ENCODE measurements around the gene CCSAP.

Gene CCSAP

DNA sequence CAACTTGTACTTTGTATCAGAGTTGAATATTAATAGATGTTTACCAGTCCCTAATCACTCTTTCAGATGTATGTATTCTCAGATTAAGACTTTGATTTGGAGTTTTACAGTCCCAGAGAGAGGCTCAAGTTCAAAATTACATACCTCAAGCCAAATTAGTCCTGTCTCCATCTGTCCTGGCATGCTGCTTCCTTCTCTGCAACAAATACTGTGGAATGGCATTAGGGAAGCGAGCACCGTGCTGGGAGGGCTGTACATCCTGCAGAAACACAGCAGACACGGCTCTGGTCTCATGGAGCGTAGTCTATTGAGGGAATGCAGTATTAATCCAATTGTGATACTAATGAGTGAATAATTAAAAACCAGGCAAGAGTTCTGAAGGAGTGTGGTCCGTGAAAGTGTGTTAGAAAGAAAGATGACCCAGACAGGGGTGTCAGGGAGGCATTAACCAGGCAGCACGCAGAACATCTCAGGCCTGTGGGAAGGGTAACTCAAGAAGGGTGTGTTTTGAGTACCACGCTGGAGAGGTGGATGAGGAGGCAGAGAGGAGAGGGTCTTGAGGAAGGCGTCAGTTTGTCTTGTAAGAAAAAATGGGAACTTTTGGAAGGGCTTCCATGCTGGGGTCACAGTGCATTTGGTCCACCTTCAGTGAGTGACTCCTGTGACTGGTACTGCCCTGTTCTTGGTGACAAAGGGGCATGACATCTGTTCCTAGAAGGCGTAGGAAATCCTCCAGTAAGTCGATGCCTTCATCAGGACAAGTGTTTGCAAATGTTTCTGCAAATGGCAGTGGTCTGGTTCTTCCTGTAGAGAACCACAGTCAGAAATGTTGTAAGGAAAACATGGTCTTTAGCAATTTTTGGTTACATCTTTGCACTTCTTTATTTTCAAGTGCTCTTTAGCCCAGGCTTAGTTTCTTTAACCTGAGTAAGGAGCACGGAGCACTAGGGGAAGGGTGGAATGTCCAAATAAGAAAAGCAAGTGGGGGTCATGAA lies 70.4 kb downstream of the CCSAP start:
- TF ChIP-seq, protein P1, sequence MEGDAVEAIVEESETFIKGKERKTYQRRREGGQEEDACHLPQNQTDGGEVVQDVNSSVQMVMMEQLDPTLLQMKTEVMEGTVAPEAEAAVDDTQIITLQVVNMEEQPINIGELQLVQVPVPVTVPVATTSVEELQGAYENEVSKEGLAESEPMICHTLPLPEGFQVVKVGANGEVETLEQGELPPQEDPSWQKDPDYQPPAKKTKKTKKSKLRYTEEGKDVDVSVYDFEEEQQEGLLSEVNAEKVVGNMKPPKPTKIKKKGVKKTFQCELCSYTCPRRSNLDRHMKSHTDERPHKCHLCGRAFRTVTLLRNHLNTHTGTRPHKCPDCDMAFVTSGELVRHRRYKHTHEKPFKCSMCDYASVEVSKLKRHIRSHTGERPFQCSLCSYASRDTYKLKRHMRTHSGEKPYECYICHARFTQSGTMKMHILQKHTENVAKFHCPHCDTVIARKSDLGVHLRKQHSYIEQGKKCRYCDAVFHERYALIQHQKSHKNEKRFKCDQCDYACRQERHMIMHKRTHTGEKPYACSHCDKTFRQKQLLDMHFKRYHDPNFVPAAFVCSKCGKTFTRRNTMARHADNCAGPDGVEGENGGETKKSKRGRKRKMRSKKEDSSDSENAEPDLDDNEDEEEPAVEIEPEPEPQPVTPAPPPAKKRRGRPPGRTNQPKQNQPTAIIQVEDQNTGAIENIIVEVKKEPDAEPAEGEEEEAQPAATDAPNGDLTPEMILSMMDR (IDR thresholded peaks at IDR 0.05; ENCODE audit: borderline replicate concordance, control extremely low read depth, extremely low read depth, insufficient read depth, missing control alignments), result no peak
- no peak for DNase-seq (ENCODE audit: low spot score)
- in situ Hi-C loops (cut with MboI; ENCODE audit: low sequenced_read_pairs, unreplicated experiment), result loop anchor here (25.0 kb wide), 1 partner anchor 1040 kb away; no protein-coding TSS in a partner anchor

- TF ChIP-seq, protein P1 (IDR thresholded peaks at IDR 0.05; ENCODE audit: borderline replicate concordance, control extremely low read depth, extremely low read depth, insufficient read depth, missing control alignments), result peak; percentile 10
- no peak for DNase-seq (ENCODE audit: low spot score)
- in situ Hi-C loops (cut with MboI; ENCODE audit: low sequenced_read_pairs, unreplicated experiment), result loop anchor here (25.0 kb wide), 1 partner anchor 1041 kb away; no protein-coding TSS in a partner anchor
These were observed 71.2 kb downstream of the CCSAP start for GRCh38 chr1:229271448-229272159.
